ENCODE data around the gene BICC1.

BICC1 gene, protein sequence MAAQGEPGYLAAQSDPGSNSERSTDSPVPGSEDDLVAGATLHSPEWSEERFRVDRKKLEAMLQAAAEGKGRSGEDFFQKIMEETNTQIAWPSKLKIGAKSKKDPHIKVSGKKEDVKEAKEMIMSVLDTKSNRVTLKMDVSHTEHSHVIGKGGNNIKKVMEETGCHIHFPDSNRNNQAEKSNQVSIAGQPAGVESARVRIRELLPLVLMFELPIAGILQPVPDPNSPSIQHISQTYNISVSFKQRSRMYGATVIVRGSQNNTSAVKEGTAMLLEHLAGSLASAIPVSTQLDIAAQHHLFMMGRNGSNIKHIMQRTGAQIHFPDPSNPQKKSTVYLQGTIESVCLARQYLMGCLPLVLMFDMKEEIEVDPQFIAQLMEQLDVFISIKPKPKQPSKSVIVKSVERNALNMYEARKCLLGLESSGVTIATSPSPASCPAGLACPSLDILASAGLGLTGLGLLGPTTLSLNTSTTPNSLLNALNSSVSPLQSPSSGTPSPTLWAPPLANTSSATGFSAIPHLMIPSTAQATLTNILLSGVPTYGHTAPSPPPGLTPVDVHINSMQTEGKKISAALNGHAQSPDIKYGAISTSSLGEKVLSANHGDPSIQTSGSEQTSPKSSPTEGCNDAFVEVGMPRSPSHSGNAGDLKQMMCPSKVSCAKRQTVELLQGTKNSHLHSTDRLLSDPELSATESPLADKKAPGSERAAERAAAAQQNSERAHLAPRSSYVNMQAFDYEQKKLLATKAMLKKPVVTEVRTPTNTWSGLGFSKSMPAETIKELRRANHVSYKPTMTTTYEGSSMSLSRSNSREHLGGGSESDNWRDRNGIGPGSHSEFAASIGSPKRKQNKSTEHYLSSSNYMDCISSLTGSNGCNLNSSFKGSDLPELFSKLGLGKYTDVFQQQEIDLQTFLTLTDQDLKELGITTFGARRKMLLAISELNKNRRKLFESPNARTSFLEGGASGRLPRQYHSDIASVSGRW

GRCh38 chr10:58512491-58513187 lies at the start of gene BICC1:
Gene BICC1 (plus strand): TSS chr10:58512872. CDS start chr10:58513144, 272 bp downstream.
- Histone ChIP-seq H4K20me1 (no peaks in the 10 kb centered on the region), H3K36me3 (no peaks in the 10 kb centered on the region), H3K4me3 (no peak within 1 kb of the TSS), H3K27me3 (no peaks in the 10 kb centered on the region), H3K27ac (no peak within 1 kb of the TSS), H3K9me3 (replicated peaks in 1 of 11) (peaks cover 6 to 20% (median 12%) of the 10 kb centered on the region in 11 experiments; a peak in 20 of 22 replicates), H3K4me2 (no peak within 1 kb of the TSS), H3K4me1 (no peaks in the 10 kb centered on the region), H3K9ac (no peak within 1 kb of the TSS)
- no peak for TF ChIP-seq Cebpa-rat (IDR thresholded peaks at IDR 0.05)

DNA sequence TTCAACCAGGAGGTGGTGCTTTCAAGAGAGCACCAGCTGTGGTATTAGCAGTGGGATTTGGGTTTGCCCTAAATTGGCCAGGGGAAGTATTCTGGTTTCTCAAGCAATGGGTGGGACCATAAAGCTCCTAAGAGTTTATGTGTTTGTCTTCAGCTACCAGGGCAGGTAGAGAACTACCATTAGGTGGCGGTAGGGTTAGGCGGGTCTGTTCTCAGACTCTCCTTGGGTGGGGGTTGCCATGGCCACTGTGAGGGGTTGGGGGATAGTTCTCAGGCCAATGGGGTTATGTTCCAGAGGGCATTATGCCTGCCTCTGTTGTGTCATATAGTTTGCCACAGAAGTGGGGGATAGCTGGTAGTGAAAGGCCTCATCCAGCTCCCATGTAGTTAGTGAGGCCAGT lies 47.7 kb upstream of the BICC1 start:
- Histone ChIP-seq H3K4me3 (no peak overlapping the region), H3K4me2 (no peak overlapping the region), H4K20me1 (no peaks in the 10 kb centered on the region), H3K36me3 (no peaks in the 10 kb centered on the region), H3K27me3 (no peaks in the 10 kb centered on the region), H3K9ac (no peak overlapping the region), H3K9me3 (replicated peaks in 1 of 11) (peaks cover 0 to 10% (median 0%) of the 10 kb centered on the region in 11 experiments; a peak in 3 of 22 replicates), H3K4me1 (no peaks in the 10 kb centered on the region), H3K27ac (no peak overlapping the region)
- TF ChIP-seq Cebpa-rat (IDR thresholded peaks at IDR 0.05) = no peak

- Histone ChIP-seq H3K9me3 (replicated peaks in 1 of 11) (peaks cover 0 to 10% (median 0%) of the 10 kb centered on the region in 11 experiments; a peak in 3 of 22 replicates), H3K27ac (no peak overlapping the region), H4K20me1 (no peaks in the 10 kb centered on the region), H3K36me3 (no peaks in the 10 kb centered on the region), H3K4me3 (no peak overlapping the region), H3K9ac (no peak overlapping the region), H3K4me2 (no peak overlapping the region), H3K4me1 (no peaks in the 10 kb centered on the region), H3K27me3 (no peaks in the 10 kb centered on the region)
- no peak for TF ChIP-seq Cebpa-rat (IDR thresholded peaks at IDR 0.05)
Observed at GRCh38 chr10:58465629-58466028, 47.0 kb upstream of the BICC1 start.

DNA sequence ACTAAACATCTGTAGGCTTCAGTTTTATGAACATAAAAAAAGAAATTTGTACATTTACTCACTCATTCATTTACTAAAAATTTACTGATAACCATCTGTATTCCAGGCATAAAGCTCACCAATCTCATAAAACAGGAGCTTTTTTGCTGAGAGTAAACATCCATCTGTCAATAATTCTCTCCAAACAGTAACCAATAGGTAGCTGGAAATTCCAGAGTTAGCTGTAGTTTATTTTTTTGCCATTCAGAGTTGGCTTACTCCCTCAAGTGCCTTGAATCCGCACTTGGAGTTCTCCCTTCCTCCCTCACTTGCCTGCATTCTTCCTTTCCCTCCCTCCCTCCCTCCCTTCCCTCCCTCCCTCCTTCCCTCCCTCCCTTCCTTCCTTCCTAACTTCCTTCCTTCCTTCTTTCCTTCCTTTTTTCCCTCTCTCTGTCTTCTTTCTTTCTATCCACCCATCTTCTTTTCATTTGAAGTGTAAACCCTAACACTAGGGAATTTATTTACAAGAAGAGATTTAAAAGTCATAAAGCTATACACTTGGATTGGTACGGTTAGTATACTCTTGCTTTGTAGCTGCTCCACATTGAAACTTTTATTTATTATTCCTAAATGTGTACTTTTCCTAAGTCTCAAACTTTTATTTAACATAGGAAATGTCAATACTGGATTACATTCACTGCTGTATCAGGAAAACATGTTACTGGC lies 44.6 kb upstream of the BICC1 start:
- no peak overlapping the region for H3K27ac ChIP-seq
- no peaks in the 10 kb centered on the region for H4K20me1 ChIP-seq
- no peaks in the 10 kb centered on the region for H3K27me3 ChIP-seq
- no peak for TF ChIP-seq Cebpa-rat (IDR thresholded peaks at IDR 0.05)
- H3K36me3 ChIP-seq = no peaks in the 10 kb centered on the region
- H3K9ac ChIP-seq = no peak overlapping the region
- H3K4me3 ChIP-seq = no peak overlapping the region
- no peaks in the 10 kb centered on the region for H3K4me1 ChIP-seq
- H3K4me2 ChIP-seq = no peak overlapping the region
- H3K9me3 ChIP-seq (replicated peaks in 1 of 11) = peaks cover 0 to 1% (median 0%) of the 10 kb centered on the region in 11 experiments; a peak in 2 of 22 replicates

DNA sequence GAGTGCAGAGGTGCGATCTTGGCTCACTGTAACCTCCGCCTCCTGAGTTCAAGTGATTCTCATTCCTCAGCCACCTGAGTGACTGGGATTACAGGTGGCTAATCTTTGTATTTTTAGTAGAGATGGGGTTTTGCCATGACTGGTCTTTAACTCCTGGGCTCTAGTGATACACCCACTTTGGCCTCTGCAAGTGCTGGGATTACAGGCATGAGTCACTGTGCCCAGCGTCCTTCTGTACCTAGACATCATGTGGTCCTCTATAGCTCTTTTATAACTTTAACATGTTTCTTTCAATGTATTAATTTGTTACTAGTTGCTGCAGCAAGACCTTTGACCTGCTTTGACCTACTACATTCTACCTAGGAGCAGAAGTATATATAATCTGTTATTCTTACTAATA lies 38.7 kb upstream of the BICC1 start:
- Histone ChIP-seq H3K4me2 (no peak overlapping the region), H3K4me1 (no peaks in the 10 kb centered on the region; a peak in 1 of 20 replicates), H4K20me1 (no peaks in the 10 kb centered on the region), H3K4me3 (no peak overlapping the region), H3K9ac (no peak overlapping the region), H3K27me3 (no peaks in the 10 kb centered on the region), H3K9me3 (replicated peaks in 1 of 11) (no peaks in the 10 kb centered on the region), H3K27ac (no peak overlapping the region), H3K36me3 (no peaks in the 10 kb centered on the region)
- no peak for TF ChIP-seq Cebpa-rat (IDR thresholded peaks at IDR 0.05)

- Histone ChIP-seq H3K27ac (no peak overlapping the region), H3K9ac (no peak overlapping the region), H4K20me1 (no peaks in the 10 kb centered on the region), H3K4me2 (no peak overlapping the region), H3K4me3 (no peak overlapping the region), H3K27me3 (no peaks in the 10 kb centered on the region), H3K4me1 (no peaks in the 10 kb centered on the region; a peak in 1 of 20 replicates), H3K9me3 (replicated peaks in 1 of 11) (no peaks in the 10 kb centered on the region), H3K36me3 (no peaks in the 10 kb centered on the region)
- no peak for TF ChIP-seq Cebpa-rat (IDR thresholded peaks at IDR 0.05)
Observed at GRCh38 chr10:58475322-58476277, 37.1 kb upstream of the BICC1 start.

DNA sequence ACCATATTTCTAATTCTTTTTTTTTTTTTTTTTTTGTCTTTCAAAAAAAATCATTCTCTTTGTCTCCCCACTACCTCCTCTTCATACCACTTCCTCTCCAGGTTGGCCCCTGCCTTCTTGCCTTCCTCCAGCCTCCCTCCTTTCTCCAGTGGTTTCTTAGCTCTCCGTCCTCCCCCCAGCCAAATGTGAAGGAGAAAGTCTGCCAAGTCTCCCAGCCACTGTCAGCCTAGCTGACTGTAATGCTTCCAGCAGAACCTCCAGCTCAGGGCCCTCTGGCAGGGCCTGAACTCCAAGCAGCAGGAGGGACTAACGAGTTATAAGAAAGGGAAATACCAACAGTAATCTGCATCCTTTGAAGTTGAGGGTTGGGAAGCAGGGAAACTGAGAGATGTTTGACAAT lies 35.5 kb upstream of the BICC1 start:
- no peak for TF ChIP-seq Cebpa-rat (IDR thresholded peaks at IDR 0.05)
- no peaks in the 10 kb centered on the region for H4K20me1 ChIP-seq
- no peak overlapping the region for H3K4me3 ChIP-seq
- no peak overlapping the region for H3K27ac ChIP-seq
- H3K27me3 ChIP-seq = no peaks in the 10 kb centered on the region
- no peaks in the 10 kb centered on the region; a peak in 1 of 20 replicates for H3K4me1 ChIP-seq
- H3K9me3 ChIP-seq (replicated peaks in 1 of 11) = no peaks in the 10 kb centered on the region
- no peaks in the 10 kb centered on the region for H3K36me3 ChIP-seq
- H3K4me2 ChIP-seq = no peak overlapping the region
- H3K9ac ChIP-seq = no peak overlapping the region

GRCh38 chr10:58477902-58478301 lies 34.8 kb upstream of the BICC1 start:
- Histone ChIP-seq H3K27me3 (no peaks in the 10 kb centered on the region), H3K9ac (no peak overlapping the region), H3K4me3 (no peak overlapping the region), H3K4me2 (no peak overlapping the region), H3K9me3 (replicated peaks in 1 of 11) (no peaks in the 10 kb centered on the region), H3K4me1 (no peaks in the 10 kb centered on the region; a peak in 1 of 20 replicates), H4K20me1 (no peaks in the 10 kb centered on the region), H3K36me3 (no peaks in the 10 kb centered on the region), H3K27ac (no peak overlapping the region)
- no peak for TF ChIP-seq Cebpa-rat (IDR thresholded peaks at IDR 0.05)

All from BLaER1 treated with 17β-estradiol and CSF1 and Interleukin-3, amounts not matched to agents 10 nM and 100 nM (cell line).